Erythroblast (primary cell): ENCODE measurements around the gene HM13.

Experiments used
- GATA1 ChIP-seq: IDR thresholded peaks from 2 replicates; pipeline ENCODE4 v1.6.1; 2011; ENCODE audit warnings: low read depth, mild to moderate bottlenecking, control low read depth, low read length, moderate library complexity
- POLR2A ChIP-seq: IDR thresholded peaks from 2 replicates; pipeline ENCODE4 v1.6.1; 2011; ENCODE audit warnings: mild to moderate bottlenecking, low read length

GRCh38 chr20:31576751-31577150 is 62.5 kb downstream of the HM13 start:
- no peak for TF ChIP-seq POLR2A
- no peak for TF ChIP-seq GATA1
